Left ventricle myocardium inferior (tissue), 1 donor: ENCODE data around the gene PDZD4. TPM values are rescaled to one million over a fixed set of nuclear protein-coding genes. Genes with fewer than 3 reads are reported as not detected.

Source experiments
- DNase-seq: peaks from one replicate; pipeline ENCODE4 v3.0.0-alpha.2; 2020
- H3K27ac ChIP-seq: fragments of 200-600 bp; replicated peaks from 2 replicates; pipeline ENCODE4 v1.8.0; 2021
- H3K27me3 ChIP-seq: fragments of 200-600 bp; 2 replicates; pipeline ENCODE4 v1.8.0; 2021; ENCODE audit warnings: low read depth
- H3K36me3 ChIP-seq: fragments of 200-600 bp; 2 replicates; pipeline ENCODE4 v1.8.0; 2021
- H3K4me1 ChIP-seq: fragments of 200-600 bp; 2 replicates; pipeline ENCODE4 v1.8.0; 2021
- H3K4me3 ChIP-seq: fragments of 200-600 bp; 2 replicates; pipeline ENCODE4 v1.8.0; 2021; ENCODE audit warnings: mild to moderate bottlenecking, moderate library complexity
- H3K9me3 ChIP-seq: fragments of 200-600 bp; replicated peaks from 2 replicates; pipeline ENCODE4 v1.8.0; 2021
- CTCF ChIP-seq: fragments of 200-600 bp; IDR thresholded peaks from 2 replicates; pipeline ENCODE4 v1.8.0; 2021; ENCODE audit warnings: antibody characterized with exemption, mild to moderate bottlenecking, borderline replicate concordance
- intact Hi-C: fragments of 100-400 bp; cut with micrococcal nuclease; formaldehyde crosslinking; loops from one replicate; pipeline ENCODE4 v1.11.0; 2022
- total RNA-seq: library from RNA; stranded (reverse); fragmentation: NEBNext Ultra II Directional; extraction: Animal tissue kit (Norgen Biotek cat#: 25700); gene quantifications from one replicate; pipeline ENCODE4 v1.2.1, GENCODE V29; 2021
- donor health status: DM: no; HTN: yes; CAD: no; lungs with severe emphysema.

PDZD4 gene
- total RNA-seq, 1 donor from 2014 or later, result 4.5 TPM

DNA sequence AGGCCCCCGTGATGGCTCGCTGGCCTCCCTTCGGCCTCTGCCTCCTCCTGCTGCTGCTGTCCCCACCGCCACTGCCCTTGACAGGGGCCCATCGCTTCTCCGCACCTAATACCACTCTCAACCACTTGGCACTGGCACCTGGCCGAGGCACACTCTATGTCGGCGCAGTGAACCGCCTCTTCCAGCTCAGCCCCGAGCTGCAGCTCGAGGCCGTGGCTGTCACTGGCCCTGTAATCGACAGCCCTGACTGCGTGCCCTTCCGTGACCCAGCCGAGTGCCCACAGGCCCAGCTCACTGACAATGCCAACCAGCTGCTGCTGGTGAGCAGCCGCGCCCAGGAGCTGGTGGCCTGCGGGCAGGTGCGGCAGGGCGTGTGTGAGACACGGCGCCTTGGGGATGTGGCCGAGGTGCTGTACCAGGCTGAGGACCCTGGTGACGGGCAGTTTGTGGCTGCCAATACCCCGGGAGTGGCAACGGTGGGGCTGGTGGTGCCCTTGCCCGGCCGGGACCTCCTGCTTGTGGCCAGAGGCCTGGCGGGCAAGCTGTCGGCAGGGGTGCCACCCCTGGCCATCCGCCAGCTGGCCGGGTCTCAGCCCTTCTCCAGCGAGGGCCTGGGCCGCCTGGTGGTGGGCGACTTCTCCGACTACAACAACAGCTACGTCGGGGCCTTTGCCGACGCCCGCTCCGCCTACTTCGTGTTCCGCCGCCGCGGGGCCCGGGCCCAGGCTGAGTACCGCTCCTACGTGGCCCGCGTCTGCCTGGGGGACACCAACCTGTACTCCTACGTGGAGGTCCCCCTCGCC, 63.3 kb downstream of the PDZD4 start:
- Histone ChIP-seq H3K4me1 (peaks cover 22% of the 10 kb centered on the region), H3K36me3 (no peaks in the 10 kb centered on the region), H3K9me3 (no peaks in the 10 kb centered on the region), H3K27ac (no peak overlapping the region), H3K4me3 (no peak overlapping the region), H3K27me3 (no peaks in the 10 kb centered on the region)
- no peak for DNase-seq
- intact Hi-C loops, result no loop called here
- TF ChIP-seq CTCF, result no peak

- intact Hi-C loops, result no loop called here
- H3K4me3 ChIP-seq, result peak overlapping the region; percentile 30
- no peak for TF ChIP-seq CTCF
These were observed 64.1 kb downstream of the PDZD4 start for GRCh38 chrX:153766098-153766817.

DNA sequence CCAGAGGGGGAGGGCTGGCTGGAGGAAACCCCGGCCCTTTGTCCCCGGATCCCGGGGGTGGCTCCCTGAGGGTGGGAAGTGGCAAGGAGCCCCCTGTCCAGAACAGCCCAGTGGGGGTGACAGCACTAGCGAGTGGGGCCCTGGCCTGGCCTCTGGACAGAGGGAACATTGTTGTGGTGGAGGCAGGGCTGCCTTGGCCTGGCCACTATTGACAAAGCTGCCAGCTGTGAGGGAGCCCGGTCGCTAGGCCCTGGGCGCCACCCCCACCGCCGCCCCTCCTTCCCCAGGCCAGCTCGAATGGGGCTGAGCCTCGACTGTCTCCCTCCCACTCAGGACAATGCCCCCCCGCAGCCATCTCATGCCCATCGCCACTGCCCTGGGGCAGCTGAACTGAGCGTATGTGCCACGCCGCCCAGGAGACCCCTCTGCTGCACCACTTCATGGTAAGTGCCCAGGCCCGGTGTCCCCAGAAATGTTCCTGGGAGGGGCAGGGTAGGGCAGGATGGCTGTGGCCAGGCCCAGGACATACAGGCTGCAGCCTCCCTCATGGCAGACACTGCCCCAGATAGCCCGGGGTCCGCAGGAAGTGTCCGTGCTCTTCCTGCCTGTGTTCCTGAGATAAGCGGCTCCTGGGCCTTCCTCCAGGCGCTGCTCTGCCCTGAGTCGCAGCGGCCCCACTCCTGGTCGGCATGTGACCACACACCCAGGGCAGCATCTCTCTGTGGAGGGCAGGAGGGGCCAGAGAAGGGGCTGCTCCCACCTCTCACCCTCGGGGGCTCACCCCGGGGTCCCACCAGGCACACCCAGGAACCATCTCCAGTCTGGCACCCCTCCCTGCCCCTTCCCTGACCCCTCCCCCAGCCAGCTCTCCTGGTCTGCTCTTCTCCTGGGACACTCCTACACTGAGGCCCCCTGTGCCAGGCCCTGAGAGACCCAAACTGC, 64.9 kb downstream of the PDZD4 start:
- no peaks in the 10 kb centered on the region for H3K27me3 ChIP-seq
- peak overlapping the region; percentile 56 for H3K27ac ChIP-seq
- no peaks in the 10 kb centered on the region for H3K36me3 ChIP-seq
- peaks cover 22% of the 10 kb centered on the region for H3K4me1 ChIP-seq
- H3K4me3 ChIP-seq, result peak overlapping the region; percentile 30
- no peak for TF ChIP-seq CTCF
- no peaks in the 10 kb centered on the region for H3K9me3 ChIP-seq
- DNase-seq, result no peak
- intact Hi-C loops, result no loop called here

More at GRCh38 chrX:153766098-153766817, 64.1 kb downstream of the PDZD4 start:
- Histone ChIP-seq H3K36me3 (no peaks in the 10 kb centered on the region), H3K27me3 (no peaks in the 10 kb centered on the region), H3K27ac (peak overlapping the region; percentile 56), H3K4me1 (peaks cover 22% of the 10 kb centered on the region), H3K9me3 (no peaks in the 10 kb centered on the region)
- no peak for DNase-seq

GRCh38 chrX:153764786-153765137, 65.6 kb downstream of the PDZD4 start:
- peak overlapping the region; percentile 56 for H3K27ac ChIP-seq
- peaks cover 22% of the 10 kb centered on the region for H3K4me1 ChIP-seq
- H3K36me3 ChIP-seq, result no peaks in the 10 kb centered on the region
- no peak for TF ChIP-seq CTCF
- intact Hi-C loops, result loop anchor here (5.0 kb wide), 1 partner anchor 188 kb away; no protein-coding TSS in a partner anchor
- DNase-seq, result no peak
- no peaks in the 10 kb centered on the region for H3K27me3 ChIP-seq
- no peaks in the 10 kb centered on the region for H3K9me3 ChIP-seq
- H3K4me3 ChIP-seq, result peak overlapping the region; percentile 41
